ENCODE measurements around the gene LMO1.

GRCh38 chr11:8292351-8292750, 28.7 kb upstream of the LMO1 start:
- no peak for TF ChIP-seq CTCF (IDR thresholded peaks at IDR 0.05)
- TF ChIP-seq POLR2A (IDR thresholded peaks at IDR 0.05): no peak

All from right lobe of liver (tissue), 4 donors.